Astrocyte (in vitro differentiated cells and primary cell): ENCODE results near the gene IGSF10. TPM values are rescaled to one million over a fixed set of nuclear protein-coding genes. Genes with fewer than 3 reads are reported as not detected.

ENCODE experiments used
- DNase-seq: peaks from one replicate; pipeline ENCODE4 v3.0.0-alpha.2; 2010; ENCODE audit warnings: low read depth
- FAIRE-seq: peaks from 2 replicates; lab custom pipeline; 2011; peaks lifted over from hg19 to GRCh38; lab: Jason Lieb, UNC
- H2AFZ ChIP-seq: 2 replicates; pipeline ENCODE4 v1.6.0; 2012; ENCODE audit warnings: low read depth, low read length, inconsistent platforms
- H3K27ac ChIP-seq: 2 replicates; pipeline ENCODE4 v1.5.1; 2011; ENCODE audit warnings: low read depth, low read length, inconsistent platforms
- H3K27me3 ChIP-seq: 2 replicates; pipeline ENCODE4 v1.6.0; 2011; ENCODE audit warnings: low read length, inconsistent platforms; ENCODE audit not compliant: insufficient read depth
- H3K36me3 ChIP-seq: 2 replicates; pipeline ENCODE4 v1.5.1; 2011; ENCODE audit warnings: low read length, inconsistent platforms; ENCODE audit not compliant: insufficient read depth
- H3K4me1 ChIP-seq: 2 replicates; pipeline ENCODE4 v1.5.1; 2011; ENCODE audit warnings: low read length, inconsistent platforms; ENCODE audit not compliant: insufficient read depth
- H3K4me2 ChIP-seq: 2 replicates; pipeline ENCODE4 v1.6.0; 2012; ENCODE audit warnings: low read length, inconsistent platforms
- H3K4me3 ChIP-seq: 2 replicates; pipeline ENCODE4 v1.5.1; 2011; ENCODE audit warnings: low read depth, mild to moderate bottlenecking, low read length, inconsistent platforms; ENCODE audit not compliant: insufficient read depth
- H3K79me2 ChIP-seq: 2 replicates; pipeline ENCODE4 v1.6.0; 2012; ENCODE audit warnings: mild to moderate bottlenecking, low read length, inconsistent platforms; ENCODE audit not compliant: insufficient read depth
- H3K9ac ChIP-seq: 2 replicates; pipeline ENCODE4 v1.6.0; 2012; ENCODE audit warnings: mild to moderate bottlenecking, low read length, inconsistent platforms
- H3K9me3 ChIP-seq: 2 replicates; pipeline ENCODE4 v1.5.1; 2012; ENCODE audit warnings: low read depth, mild to moderate bottlenecking, low read length, inconsistent platforms; ENCODE audit not compliant: insufficient read depth
- H4K20me1 ChIP-seq: 2 replicates; pipeline ENCODE4 v1.6.0; 2012; ENCODE audit warnings: low read length, inconsistent platforms; ENCODE audit not compliant: insufficient read depth
- H3K27ac Mint-ChIP-seq: one replicate; pipeline ENCODE4 v1.8.0; 2021; ENCODE audit warnings: mild to moderate bottlenecking, mixed read lengths; ENCODE audit not compliant: unreplicated experiment
- H3K27me3 Mint-ChIP-seq: one replicate; pipeline ENCODE4 v1.8.0; 2021; ENCODE audit warnings: low read depth, mixed read lengths; ENCODE audit not compliant: unreplicated experiment
- H3K36me3 Mint-ChIP-seq: one replicate; pipeline ENCODE4 v1.8.0; 2021; ENCODE audit warnings: low read depth, mixed read lengths; ENCODE audit not compliant: unreplicated experiment
- H3K4me1 Mint-ChIP-seq: one replicate; pipeline ENCODE4 v1.8.0; 2021; ENCODE audit warnings: low read depth, mixed read lengths; ENCODE audit not compliant: unreplicated experiment
- H3K4me3 Mint-ChIP-seq: one replicate; pipeline ENCODE4 v1.8.0; 2021; ENCODE audit warnings: mild to moderate bottlenecking, moderate library complexity, mixed read lengths; ENCODE audit not compliant: unreplicated experiment
- H3K9me3 Mint-ChIP-seq: one replicate; pipeline ENCODE4 v1.8.0; 2021; ENCODE audit warnings: mild to moderate bottlenecking, mixed read lengths; ENCODE audit not compliant: unreplicated experiment
- CTCF ChIP-seq: IDR thresholded peaks from 2 replicates; pipeline ENCODE4 v1.5.1; 2011; ENCODE audit warnings: low read depth, mild to moderate bottlenecking, inconsistent platforms, low read length, moderate library complexity; ENCODE audit not compliant: insufficient read depth
- EZH2 ChIP-seq: IDR thresholded peaks from 2 replicates; pipeline ENCODE4 v1.6.1; 2012; ENCODE audit warnings: mild to moderate bottlenecking, low read length, inconsistent platforms; ENCODE audit not compliant: insufficient read depth
- total RNA-seq: library from RNA; stranded (reverse); gene quantifications from 2 replicates; pipeline ENCODE4 v1.2.1, GENCODE V29; 2021

IGSF10 gene
- total RNA-seq, 1 donor from 2014 or later: 0.84 TPM

- FAIRE-seq: no peak
- Histone ChIP-seq H3K79me2 (no peaks in the 10 kb centered on the region), H3K36me3 (no peaks in the 10 kb centered on the region), H4K20me1 (no peaks in the 10 kb centered on the region), H3K9ac (no peak overlapping the region), H3K27ac (no peak overlapping the region), H3K4me1 (peaks cover 6% of the 10 kb centered on the region), H2AFZ (no peak overlapping the region), H3K4me3 (no peak overlapping the region), H3K9me3 (no peaks in the 10 kb centered on the region), H3K27me3 (peaks cover 9% of the 10 kb centered on the region), H3K4me2 (no peak overlapping the region)
- peaks cover 13% of the 10 kb centered on the region for H3K27me3 Mint-ChIP-seq
- no peaks in the 10 kb centered on the region for H3K4me1 Mint-ChIP-seq
- TF ChIP-seq CTCF (no peak), EZH2 (no peak)
- H3K4me3 Mint-ChIP-seq: no peak overlapping the region
- H3K36me3 Mint-ChIP-seq: no peaks in the 10 kb centered on the region
- no peaks in the 10 kb centered on the region for H3K9me3 Mint-ChIP-seq
- no peak for DNase-seq
- no peak overlapping the region for H3K27ac Mint-ChIP-seq
Measured at GRCh38 chr3:151462991-151463390, 2.1 kb upstream of the IGSF10 start.

GRCh38 chr3:151462278-151462780 is 1.5 kb upstream of the IGSF10 start:
- H3K4me1 ChIP-seq: peaks cover 6% of the 10 kb centered on the region
- no peaks in the 10 kb centered on the region for H3K36me3 ChIP-seq
- H3K27me3 Mint-ChIP-seq: peaks cover 13% of the 10 kb centered on the region
- H4K20me1 ChIP-seq: no peaks in the 10 kb centered on the region
- H3K79me2 ChIP-seq: no peaks in the 10 kb centered on the region
- H3K9me3 ChIP-seq: no peaks in the 10 kb centered on the region
- no peak for TF ChIP-seq EZH2
- TF ChIP-seq CTCF: no peak
- no peak for FAIRE-seq
- no peak for DNase-seq
- peaks cover 9% of the 10 kb centered on the region for H3K27me3 ChIP-seq
- H3K36me3 Mint-ChIP-seq: no peaks in the 10 kb centered on the region
- no peak overlapping the region for H3K4me3 Mint-ChIP-seq
- H3K4me3 ChIP-seq: no peak overlapping the region
- H3K27ac Mint-ChIP-seq: no peak overlapping the region
- H3K9me3 Mint-ChIP-seq: no peaks in the 10 kb centered on the region
- H3K4me1 Mint-ChIP-seq: no peaks in the 10 kb centered on the region
- H3K4me2 ChIP-seq: no peak overlapping the region
- no peak overlapping the region for H3K9ac ChIP-seq
- H2AFZ ChIP-seq: no peak overlapping the region
- H3K27ac ChIP-seq: no peak overlapping the region

GRCh38 chr3:151460228-151460627 is 633 bp downstream of the IGSF10 start:
- no peak overlapping the region for H2AFZ ChIP-seq
- no peak overlapping the region for H3K27ac ChIP-seq
- TF ChIP-seq EZH2: no peak
- H3K4me1 Mint-ChIP-seq: no peaks in the 10 kb centered on the region
- peak; percentile 25 for DNase-seq
- no peak overlapping the region for H3K4me3 ChIP-seq
- no peaks in the 10 kb centered on the region for H3K79me2 ChIP-seq
- peaks cover 13% of the 10 kb centered on the region for H3K27me3 Mint-ChIP-seq
- peak overlapping the region; percentile 72 for H3K4me3 Mint-ChIP-seq
- no peaks in the 10 kb centered on the region for H3K36me3 ChIP-seq
- H3K9me3 ChIP-seq: no peaks in the 10 kb centered on the region
- peak overlapping the region; percentile 51 for H3K9ac ChIP-seq
- no peak overlapping the region for H3K27ac Mint-ChIP-seq
- H3K4me2 ChIP-seq: peak overlapping the region; percentile 92
- peaks cover 6% of the 10 kb centered on the region for H3K4me1 ChIP-seq
- H3K27me3 ChIP-seq: peaks cover 9% of the 10 kb centered on the region
- no peaks in the 10 kb centered on the region for H4K20me1 ChIP-seq
- no peaks in the 10 kb centered on the region for H3K36me3 Mint-ChIP-seq
- H3K9me3 Mint-ChIP-seq: no peaks in the 10 kb centered on the region
- no peak for FAIRE-seq
